Activated CD8-positive, alpha-beta memory T cell treated with anti-CD3 and anti-CD28 coated beads for 4 hours (primary cell): ENCODE measurements around the gene HS2ST1.
"Not testable (repeated sequence)": the region's sequence is repeated elsewhere in the genome, so short reads cannot be mapped to it uniquely, and the experiment has no call there.

ENCODE experiments used
- DNase-seq, 2 donors: peaks; one replicate each; pipeline ENCODE4 v3.0.0-alpha.2; 2020; ENCODE audit warnings: low read depth in 2 of 2

The HS2ST1 gene

GRCh38 chr1:86971778-86972177 lies 57.3 kb downstream of the HS2ST1 start:
- no peak for DNase-seq

- no peak for DNase-seq
Measured at GRCh38 chr1:86972262-86972661, 57.8 kb downstream of the HS2ST1 start.

- DNase-seq = no peak
Measured at GRCh38 chr1:86975993-86976550, 61.6 kb downstream of the HS2ST1 start.

DNA sequence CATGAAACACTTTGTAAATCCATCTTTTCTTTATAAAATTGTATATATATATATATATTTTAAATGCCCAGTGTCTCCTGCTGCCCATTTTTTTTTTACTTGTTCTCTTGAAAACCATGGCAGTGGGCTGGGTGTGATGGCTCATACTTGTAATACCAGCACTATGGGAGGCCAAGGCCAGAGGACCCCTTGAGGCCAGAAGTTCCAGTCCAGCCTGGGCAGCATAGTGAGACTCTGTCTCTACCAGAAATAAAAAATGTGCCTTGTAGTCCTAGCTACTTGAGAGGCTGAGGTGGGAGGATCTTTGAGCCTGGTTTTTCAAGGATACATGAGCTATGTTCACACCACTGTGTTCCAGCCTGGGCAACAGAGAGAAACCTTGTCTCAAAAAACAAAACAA lies 62.2 kb downstream of the HS2ST1 start:
- no peak for DNase-seq

- DNase-seq = no peak
Measured at GRCh38 chr1:86981482-86982213, 67.2 kb downstream of the HS2ST1 start.

DNA sequence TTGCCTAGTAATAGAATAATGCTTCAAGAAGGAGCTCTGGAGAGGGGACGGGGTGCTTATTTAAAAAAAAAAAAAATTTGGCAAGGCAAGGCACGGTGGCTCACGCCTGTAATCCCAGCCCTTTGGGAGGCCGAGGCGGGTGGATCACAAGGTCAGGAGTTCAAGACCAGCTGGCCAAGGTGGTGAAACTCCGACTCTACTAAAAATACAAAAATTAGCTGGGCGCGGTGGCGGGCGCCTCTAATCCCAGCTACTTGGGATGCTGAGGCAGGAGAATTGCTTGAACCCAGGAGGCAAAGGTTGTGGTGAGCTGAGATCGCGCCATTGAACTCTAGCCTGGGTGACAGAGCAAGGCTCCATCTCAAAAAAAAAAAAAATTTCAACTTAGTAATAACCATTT lies 69.2 kb downstream of the HS2ST1 start:
- not testable (repeated sequence) for DNase-seq

DNA sequence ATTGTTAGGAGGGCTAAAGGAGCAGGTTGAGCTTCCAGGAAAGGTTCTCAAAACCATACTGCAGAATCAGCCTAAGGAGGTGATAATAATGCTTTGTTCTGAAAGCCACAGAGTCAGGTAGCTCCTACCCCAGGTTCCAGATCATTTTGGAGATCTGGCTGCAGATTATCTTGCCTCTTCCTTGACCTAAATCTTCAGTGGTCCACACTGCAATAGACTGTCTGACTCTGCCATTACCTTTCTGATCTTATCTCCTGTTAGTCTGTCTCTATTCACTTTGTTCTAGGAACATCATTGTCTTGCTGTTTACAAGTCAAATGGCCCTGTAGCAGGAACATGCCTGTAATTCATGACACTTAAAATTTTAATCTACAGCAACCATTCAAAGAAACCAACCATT lies 73.0 kb downstream of the HS2ST1 start:
- no peak for DNase-seq

DNA sequence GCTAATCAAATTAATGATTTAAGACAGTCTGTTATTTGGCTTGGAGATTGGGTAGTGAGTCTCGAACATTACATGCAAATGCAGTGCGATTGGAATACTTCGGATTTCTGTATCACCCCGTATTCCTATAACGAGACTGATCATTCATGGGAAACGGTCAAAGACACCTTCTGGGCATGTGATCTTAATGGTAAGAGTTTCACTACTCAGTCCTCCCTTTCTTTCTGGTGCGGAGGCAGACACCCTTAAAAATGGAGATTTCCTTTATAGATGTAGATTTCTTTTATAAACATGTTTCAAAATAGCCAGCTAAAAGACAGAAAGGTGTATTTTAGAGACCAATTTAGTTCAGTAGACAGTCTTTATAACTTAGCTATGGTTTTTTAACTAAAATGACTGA lies 74.4 kb downstream of the HS2ST1 start:
- DNase-seq = no peak

GRCh38 chr1:86989690-86990089 lies 75.3 kb downstream of the HS2ST1 start:
- DNase-seq = not testable (repeated sequence)

DNA sequence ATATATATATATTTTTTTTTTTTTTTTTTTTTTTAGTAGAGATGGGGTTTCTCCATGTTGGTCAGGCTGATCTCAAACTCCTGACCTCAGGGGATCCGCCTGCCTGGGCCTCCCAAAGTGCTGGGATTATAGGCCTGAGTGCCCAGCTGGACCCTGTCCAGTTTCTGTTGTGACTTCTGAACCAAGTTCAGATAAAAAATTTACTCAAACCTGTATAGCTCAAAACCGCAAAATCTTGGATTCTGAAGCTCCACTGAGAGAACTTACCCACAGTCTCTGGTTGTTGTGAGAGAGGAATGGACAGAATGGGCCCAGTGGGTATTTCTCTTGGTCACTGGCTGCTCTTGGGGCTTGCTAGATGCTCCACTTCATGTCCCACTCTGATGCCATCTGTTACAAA lies 76.4 kb downstream of the HS2ST1 start:
- DNase-seq = no peak

GRCh38 chr1:86991549-86992186 lies 77.2 kb downstream of the HS2ST1 start:
- no peak for DNase-seq

GRCh38 chr1:86992861-86993260 lies 78.4 kb downstream of the HS2ST1 start:
- no peak for DNase-seq

- DNase-seq = no peak
Measured at GRCh38 chr1:86993269-86993985, 79.0 kb downstream of the HS2ST1 start.

GRCh38 chr1:86994061-86994460 lies 79.6 kb downstream of the HS2ST1 start:
- no peak for DNase-seq

DNA sequence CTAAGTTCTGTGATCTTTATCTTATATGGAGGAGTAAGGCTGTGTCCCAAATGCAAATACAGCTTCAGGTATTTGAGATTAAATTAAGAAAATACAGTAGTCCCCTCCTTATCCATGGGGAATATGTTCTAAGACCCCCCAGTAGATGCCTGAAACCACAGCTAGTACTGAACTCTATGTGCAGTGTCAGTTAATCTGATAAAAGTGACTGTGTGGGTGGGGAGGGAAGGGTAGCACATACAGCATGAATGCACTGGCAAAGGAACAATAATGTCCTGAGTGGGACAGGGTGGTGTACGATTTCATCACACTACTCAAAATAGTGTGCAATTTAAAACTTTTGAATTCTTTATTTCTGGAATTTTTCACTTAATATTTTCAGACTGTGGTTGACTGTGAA lies 83.1 kb downstream of the HS2ST1 start:
- DNase-seq = no peak

DNA sequence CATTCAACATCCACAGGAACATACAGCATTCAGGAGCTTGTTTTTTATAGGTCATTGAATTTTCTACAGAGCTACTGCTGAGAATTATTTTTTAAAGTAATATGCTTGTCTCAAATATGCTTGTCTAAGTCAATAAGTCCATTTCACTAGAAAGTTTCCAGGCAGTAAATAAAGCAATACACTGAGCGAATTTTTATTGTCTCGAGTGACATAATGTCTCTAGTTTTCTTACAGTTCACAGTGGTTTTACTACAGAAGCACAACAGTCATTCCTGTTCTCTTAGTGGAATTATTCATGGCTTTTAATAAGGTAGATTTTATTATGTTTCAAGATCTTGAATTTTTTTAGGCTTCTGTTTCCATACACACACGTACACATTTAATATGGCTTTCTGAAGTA lies 83.8 kb downstream of the HS2ST1 start:
- DNase-seq = no peak

DNA sequence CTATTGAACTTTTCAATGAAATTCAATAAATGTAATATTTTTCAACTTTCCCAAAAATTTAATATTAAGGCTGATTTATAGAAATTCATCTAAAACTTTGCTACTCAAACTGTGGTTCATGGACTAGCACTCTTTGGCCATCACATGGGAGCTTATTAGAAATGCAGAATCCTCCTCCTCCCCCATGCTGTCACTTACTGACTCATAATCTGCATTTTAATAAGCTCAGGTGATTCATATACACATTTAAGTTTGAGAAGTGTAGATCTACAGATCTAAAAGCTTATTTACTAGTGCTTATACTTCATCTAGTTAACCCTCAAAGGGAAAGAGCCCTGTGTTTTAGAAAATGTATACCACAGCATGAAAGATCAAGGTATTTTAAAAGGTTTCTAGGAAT lies 84.3 kb downstream of the HS2ST1 start:
- DNase-seq = no peak

GRCh38 chr1:87000460-87000859 lies 86.0 kb downstream of the HS2ST1 start:
- no peak for DNase-seq

GRCh38 chr1:87004857-87005256 lies 90.4 kb downstream of the HS2ST1 start:
- no peak for DNase-seq

DNA sequence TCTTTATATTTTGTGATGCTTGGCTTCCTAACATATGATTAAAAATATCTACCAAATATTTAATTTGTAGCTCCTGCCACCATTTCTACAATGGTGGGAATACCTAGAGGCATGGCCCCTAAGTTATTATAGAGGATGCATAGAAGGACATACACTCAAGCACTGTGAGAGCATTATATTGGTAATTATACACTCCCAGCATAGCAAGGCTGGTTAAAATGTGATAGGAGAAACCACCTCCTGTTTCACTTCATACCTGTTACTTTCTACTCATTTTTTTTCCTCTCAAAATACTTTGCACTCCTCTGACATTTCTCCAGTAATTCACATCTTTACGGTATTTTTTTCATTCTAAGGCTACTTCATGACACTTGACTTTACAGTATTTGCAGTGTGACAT lies 92.9 kb downstream of the HS2ST1 start:
- DNase-seq = no peak

DNA sequence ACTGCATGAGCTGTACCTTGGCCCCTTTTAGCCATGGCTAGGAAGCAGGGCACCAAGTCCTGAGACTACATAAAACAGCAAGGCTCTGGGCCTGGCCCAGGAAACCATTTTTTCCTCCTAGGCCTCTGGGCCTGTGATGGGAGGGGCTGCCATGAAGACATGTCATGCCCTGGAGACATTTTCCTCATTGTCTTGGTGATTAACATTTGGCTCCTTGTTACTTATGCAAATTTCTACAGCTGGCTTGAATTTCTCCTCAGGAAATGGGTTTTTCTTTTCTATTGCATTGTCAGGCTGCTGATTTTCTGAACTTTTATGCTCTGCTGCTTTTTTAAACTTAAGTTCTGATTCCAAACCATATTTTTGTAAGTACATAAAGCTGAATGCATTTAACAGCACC lies 99.0 kb downstream of the HS2ST1 start:
- not testable (repeated sequence) for DNase-seq

GRCh38 chr1:87017998-87018672 lies 103.7 kb downstream of the HS2ST1 start:
- DNase-seq = no peak
